HCT116 (cell line): Measurements from ENCODE around the gene CHST1. TPM values are rescaled to one million over a fixed set of nuclear protein-coding genes. Genes with fewer than 3 reads are reported as not detected.
A peak's percentile ranks its signal among the peaks of the same experiment; 100 is the strongest.

Experiments
- ATAC-seq: fragments of 200-7000 bp; cut with Tn5 transposase; 2 replicates; pipeline ENCODE4 v1.9.1; 2020; ENCODE audit warnings: mild to moderate bottlenecking, moderate library complexity
- BruUV-seq: library from RNA; stranded (reverse); fragments of 400-500 nt; replicated peaks from 2 replicates; lab custom pipeline; 2021; lab: Mats Ljungman, UMichigan
- CTCF ChIA-PET: fragments of 300-600 bp; sonication (Branson Sonifier 250); formaldehyde crosslinking; loops from one replicate; lab custom pipeline; 2021; ENCODE audit warnings: antibody characterized with exemption; lab: Charles Lee
- POLR2A ChIA-PET: fragments of 300-600, 350-600 bp; sonication (Branson Sonifier 250); formaldehyde crosslinking; loops from one replicate; lab custom pipeline; 2021; ENCODE audit warnings: antibody characterized with exemption; lab: Charles Lee
- RAD21 ChIA-PET, 2 experiments: fragments of 300-600 bp; sonication (Branson Sonifier 250); formaldehyde crosslinking; loops; one replicate each; lab custom pipeline; 2023; ENCODE audit warnings: low total read pairs in 2 of 2; ENCODE audit not compliant: uncharacterized antibody in 2 of 2, unreplicated experiment in 2 of 2, low non-redundant PET in 1 of 2; lab: Charles Lee
- DNase-seq: peaks from one replicate; pipeline ENCODE4 v3.0.0-alpha.2; 2010; ENCODE audit warnings: low read depth, low spot score
- H2AFZ ChIP-seq: fragments of 200-600 bp; shearing (Covaris generic), sonication (generic); 2 replicates; pipeline ENCODE4 v1.6.1; 2017; ENCODE audit warnings: low read depth, mixed run types, mixed read lengths, antibody characterized with exemption, low read length; ENCODE audit not compliant: poor library complexity, severe bottlenecking
- H3K27ac ChIP-seq: 2 replicates; pipeline ENCODE4 v1.5.1; 2012; ENCODE audit warnings: low read depth, low read length
- H3K27me3 ChIP-seq: fragments of 200-600 bp; sonication (generic); 2 replicates; pipeline ENCODE4 v1.6.1; 2016; ENCODE audit warnings: mixed run types, low read length, mixed read lengths; ENCODE audit not compliant: insufficient read depth
- H3K36me3 ChIP-seq, 2 experiments: fragments of 200-500 bp in 1 of 2; fragments of 200-600 bp in 1 of 2; sonication (Bioruptor generic) in 1 of 2; sonication (generic) in 1 of 2; 2 replicates each; pipeline versions ENCODE4 v1.5.1 to v1.6.1; 2014 to 2016; ENCODE audit warnings: low read length in 2 of 2, inconsistent platforms in 1 of 2, mixed read lengths in 1 of 2, mixed run types in 1 of 2; ENCODE audit not compliant: insufficient read depth in 2 of 2, control insufficient read depth in 1 of 2
- H3K4me1 ChIP-seq, 2 experiments: fragments of 200-600 bp in 1 of 2; sonication (generic) in 1 of 2; 2 replicates each; pipeline versions ENCODE4 v1.5.1 to v1.6.1; 2012 to 2017; ENCODE audit warnings: low read length in 2 of 2, inconsistent platforms in 1 of 2, mild to moderate bottlenecking in 1 of 2, mixed read lengths in 1 of 2, mixed run types in 1 of 2, moderate library complexity in 1 of 2; ENCODE audit not compliant: insufficient read depth in 2 of 2, control insufficient read depth in 1 of 2
- H3K4me2 ChIP-seq: fragments of 200-600 bp; sonication (generic); 2 replicates; pipeline ENCODE4 v1.6.1; 2017; ENCODE audit warnings: mixed run types, low read length, mixed read lengths
- H3K4me3 ChIP-seq, 2 experiments: fragments of 200-600 bp in 1 of 2; sonication (generic) in 1 of 2; replicated peaks in 1 of 2; 2 replicates each; pipeline ENCODE4 v1.5.1; 2011 to 2016; ENCODE audit warnings: low read length in 2 of 2, control low read depth in 1 of 2, low read depth in 1 of 2, mild to moderate bottlenecking in 1 of 2, mixed read lengths in 1 of 2, mixed run types in 1 of 2
- H3K79me2 ChIP-seq: fragments of 200-600 bp; sonication (generic); 2 replicates; pipeline ENCODE4 v1.6.1; 2017; ENCODE audit warnings: mild to moderate bottlenecking, mixed run types, low read length, moderate library complexity, mixed read lengths; ENCODE audit not compliant: insufficient read depth
- H3K9ac ChIP-seq: fragments of 200-600 bp; sonication (generic); 2 replicates; pipeline ENCODE4 v1.6.1; 2016; ENCODE audit warnings: low read length, mixed read lengths
- H3K9me2 ChIP-seq: fragments of 200-600 bp; sonication (generic), shearing (Covaris generic); 2 replicates; pipeline ENCODE4 v1.6.1; 2017; ENCODE audit warnings: mixed run types, mild to moderate bottlenecking, moderate library complexity; ENCODE audit not compliant: insufficient read depth
- H3K9me3 ChIP-seq, 2 experiments: fragments of 200-500 bp in 1 of 2; fragments of 200-600 bp in 1 of 2; sonication (Bioruptor generic) in 1 of 2; sonication (generic) in 1 of 2; 2 replicates each; pipeline ENCODE4 v1.6.1; 2014 to 2017; ENCODE audit warnings: low read length in 2 of 2, mixed read lengths in 2 of 2, inconsistent platforms in 1 of 2, low read depth in 1 of 2, mild to moderate bottlenecking in 1 of 2, mixed run types in 1 of 2, moderate library complexity in 1 of 2; ENCODE audit not compliant: control insufficient read depth in 1 of 2, insufficient read depth in 1 of 2
- H4K20me1 ChIP-seq: fragments of 200-600 bp; sonication (generic), shearing (Covaris generic); 2 replicates; pipeline ENCODE4 v1.6.1; 2017; ENCODE audit warnings: mixed run types, mild to moderate bottlenecking, moderate library complexity; ENCODE audit not compliant: insufficient read depth
- CBX3 ChIP-seq: IDR thresholded peaks from 2 replicates; pipeline ENCODE4 v1.6.1; 2012; ENCODE audit warnings: low read depth
- EGR1 ChIP-seq: IDR thresholded peaks from 2 replicates; pipeline ENCODE4 v1.6.1; 2012; ENCODE audit warnings: low read depth
- ELF1 ChIP-seq: IDR thresholded peaks from 2 replicates; pipeline ENCODE4 v1.6.1; 2012; ENCODE audit warnings: low read depth, borderline replicate concordance
- EZH2phosphoT487 ChIP-seq: fragments of 200-600 bp; IDR thresholded peaks from 2 replicates; pipeline ENCODE4 v1.6.1; 2018; ENCODE audit warnings: antibody characterized with exemption, borderline replicate concordance
- MAX ChIP-seq: IDR thresholded peaks from 2 replicates; pipeline ENCODE4 v1.6.1; 2012
- RAD21 ChIP-seq: IDR thresholded peaks from 2 replicates; pipeline ENCODE4 v1.6.1; 2012; ENCODE audit warnings: low read depth, mild to moderate bottlenecking
- REST ChIP-seq: IDR thresholded peaks from 2 replicates; pipeline ENCODE4 v1.6.1; 2012; ENCODE audit warnings: low read depth
- intact Hi-C: fragments of 100-400 bp; cut with micrococcal nuclease; formaldehyde crosslinking; loops from 2 replicates; pipeline ENCODE4 v1.10.0; 2022
- total RNA-seq: library from RNA; stranded (reverse); gene quantifications from one replicate; pipeline ENCODE4 v1.2.1, GENCODE V29; 2021; ENCODE audit not compliant: unreplicated experiment

CHST1 gene
- total RNA-seq, 1 experiment from 2014 or later, result 0.69 TPM

- no peak for TF ChIP-seq REST
- no peak for TF ChIP-seq CBX3
- TF ChIP-seq ELF1, result no peak
- TF ChIP-seq MAX, result no peak
- TF ChIP-seq EZH2phosphoT487, result no peak
- no peak for TF ChIP-seq EGR1
Observed at GRCh38 chr11:45662665-45663485, 2.5 kb downstream of the CHST1 start (continued).

- ChIA-PET CTCF (interaction anchor here (1.8 kb wide), 1 partner anchor 110 kb away, joined by 5 read pairs; no protein-coding TSS in a partner anchor), RAD21 (no interaction called here), POLR2A (interaction anchor here (0.6 kb wide), 1 partner anchor 638 kb away, joined by 3 read pairs; no protein-coding TSS in a partner anchor)
- H3K4me2 ChIP-seq, result 0 out of 2 replicates have a peak overlapping the region, but pooled peaks have one; percentile 6
- H3K9ac ChIP-seq, result no peak overlapping the region
- ATAC-seq (no peak), DNase-seq (no peak)
- peaks cover 3 to 18% of the 10 kb centered on the region in 2 experiments; a peak in 2 of 4 replicates for H3K4me1 ChIP-seq
- peaks cover 8% of the 10 kb centered on the region; the same call in 1 of the 2 replicates for H3K27me3 ChIP-seq
- no peak overlapping the region for H3K4me3 ChIP-seq
- BruUV-seq, result no TSS peak
- intact Hi-C loops, result no loop called here
- no peaks in the 10 kb centered on the region for H3K36me3 ChIP-seq
- H3K9me2 ChIP-seq, result no peaks in the 10 kb centered on the region
- no peaks in the 10 kb centered on the region for H3K79me2 ChIP-seq
- H3K27ac ChIP-seq, result no peak overlapping the region
- no peaks in the 10 kb centered on the region for H3K9me3 ChIP-seq
- TF ChIP-seq RAD21, result no peak
- no peaks in the 10 kb centered on the region for H4K20me1 ChIP-seq
- H2AFZ ChIP-seq, result no peak overlapping the region
Observed at GRCh38 chr11:45662096-45662664, 3.2 kb downstream of the CHST1 start.
